Thyroid gland (tissue), 4 donors: ENCODE results near the gene PHLPP1. TPM values are rescaled to one million over a fixed set of nuclear protein-coding genes. Genes with fewer than 3 reads are reported as not detected.
A peak's percentile ranks its signal among the peaks of the same experiment; 100 is the strongest.

ENCODE experiments used
- DNase-seq, 2 donors: peaks; one replicate each; pipeline ENCODE4 v3.0.0-alpha.2; 2019
- H3K27ac ChIP-seq, 3 donors: fragments of 200-600 bp; sonication (generic); 1 replicate in 2 of 3; 2 replicates in 1 of 3; pipeline ENCODE4 v1.5.1; 2016 to 2019; ENCODE audit warnings: mild to moderate bottlenecking in 1 of 3, moderate library complexity in 1 of 3
- H3K27me3 ChIP-seq: fragments of 200-600 bp; sonication (generic); one replicate; pipeline ENCODE4 v1.5.1; 2019
- H3K36me3 ChIP-seq, 2 donors: fragments of 200-600 bp; sonication (generic); one replicate each; pipeline ENCODE4 v1.5.1; 2016 to 2019
- H3K4me1 ChIP-seq, 2 donors: fragments of 200-600 bp; sonication (generic); one replicate each; pipeline ENCODE4 v1.5.1; 2017 to 2019
- H3K4me3 ChIP-seq, 3 donors: fragments of 200-600 bp; sonication (generic); replicated peaks in 1 of 3; 1 replicate in 2 of 3; 2 replicates in 1 of 3; pipeline ENCODE4 v1.5.1; 2016; ENCODE audit warnings: mild to moderate bottlenecking in 1 of 3
- H3K9me3 ChIP-seq: fragments of 200-600 bp; sonication (generic); one replicate; pipeline ENCODE4 v1.5.1; 2017
- POLR2A ChIP-seq, 2 donors: fragments of 450-650 bp; IDR thresholded peaks; one replicate each; pipeline ENCODE4 v1.6.1; 2017; ENCODE audit warnings: antibody characterized with exemption in 2 of 2, mild to moderate bottlenecking in 2 of 2, moderate library complexity in 1 of 2
- WGBS, 2 donors: methylation state at CpG; one replicate each; pipeline ENCODE4 v1.1.5; 2017; 5-methylcytosine and 5-hydroxymethylcytosine counted together
- intact Hi-C: fragments of 100-400 bp; cut with DNase I; formaldehyde crosslinking; loops from one replicate; pipeline ENCODE4 v1.15.1; 2023
- total RNA-seq, 4 donors: library from RNA; depleted of rRNA; stranded (reverse); fragments of >200 nt; gene quantifications; one replicate each; pipeline ENCODE4 v1.2.3, GENCODE V29; 2016
- TF ChIP-seq, protein P1 (sequence below), 6 experiments: fragments of 200-600 bp in 3 of 6; fragments of 450-650 bp in 3 of 6; sonication (generic) in 3 of 6; IDR thresholded peaks; one replicate each; pipeline ENCODE4 v1.5.1; 2016 to 2019; ENCODE audit warnings: antibody characterized with exemption in 6 of 6, mild to moderate bottlenecking in 2 of 6, inconsistent platforms in 1 of 6, moderate library complexity in 1 of 6

Gene PHLPP1
- total RNA-seq, 4 donors from 2014 or later: 14.6 to 22.7 (median 20.4) TPM

- H3K4me3 ChIP-seq: peak overlapping the region; percentile 15 to 74 (median 59)
- peak overlapping the region; percentile 30 to 86 (median 81) for H3K27ac ChIP-seq
- H3K27me3 ChIP-seq: no peaks in the 10 kb centered on the region
- H3K36me3 ChIP-seq: no peaks in the 10 kb centered on the region
- H3K9me3 ChIP-seq: no peaks in the 10 kb centered on the region
- 2 to 11% methylated on average over 13 to 16 of the region's 16 CpGs for WGBS, 2 donors
- TF ChIP-seq, protein P1, sequence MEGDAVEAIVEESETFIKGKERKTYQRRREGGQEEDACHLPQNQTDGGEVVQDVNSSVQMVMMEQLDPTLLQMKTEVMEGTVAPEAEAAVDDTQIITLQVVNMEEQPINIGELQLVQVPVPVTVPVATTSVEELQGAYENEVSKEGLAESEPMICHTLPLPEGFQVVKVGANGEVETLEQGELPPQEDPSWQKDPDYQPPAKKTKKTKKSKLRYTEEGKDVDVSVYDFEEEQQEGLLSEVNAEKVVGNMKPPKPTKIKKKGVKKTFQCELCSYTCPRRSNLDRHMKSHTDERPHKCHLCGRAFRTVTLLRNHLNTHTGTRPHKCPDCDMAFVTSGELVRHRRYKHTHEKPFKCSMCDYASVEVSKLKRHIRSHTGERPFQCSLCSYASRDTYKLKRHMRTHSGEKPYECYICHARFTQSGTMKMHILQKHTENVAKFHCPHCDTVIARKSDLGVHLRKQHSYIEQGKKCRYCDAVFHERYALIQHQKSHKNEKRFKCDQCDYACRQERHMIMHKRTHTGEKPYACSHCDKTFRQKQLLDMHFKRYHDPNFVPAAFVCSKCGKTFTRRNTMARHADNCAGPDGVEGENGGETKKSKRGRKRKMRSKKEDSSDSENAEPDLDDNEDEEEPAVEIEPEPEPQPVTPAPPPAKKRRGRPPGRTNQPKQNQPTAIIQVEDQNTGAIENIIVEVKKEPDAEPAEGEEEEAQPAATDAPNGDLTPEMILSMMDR (IDR thresholded peaks at IDR 0.05): no peak
- no peak for TF ChIP-seq POLR2A (IDR thresholded peaks at IDR 0.05)
- DNase-seq: peak; percentile 52 to 61
- peaks cover 4 to 13% of the 10 kb centered on the region in 2 donors for H3K4me1 ChIP-seq
- intact Hi-C loops: no loop called here
Observed at GRCh38 chr18:62717169-62717924, 2.0 kb downstream of the PHLPP1 start.

- Histone ChIP-seq H3K9me3 (no peaks in the 10 kb centered on the region), H3K4me1 (peaks cover 6 to 13% of the 10 kb centered on the region in 2 donors), H3K27me3 (no peaks in the 10 kb centered on the region), H3K27ac (peak overlapping the region in 1 of 3 donors; percentile 86), H3K4me3 (peak overlapping the region in 2 of 3 donors; percentile 15 to 74), H3K36me3 (no peaks in the 10 kb centered on the region)
- TF ChIP-seq, protein P1 (IDR thresholded peaks at IDR 0.05): no peak
- TF ChIP-seq POLR2A (IDR thresholded peaks at IDR 0.05): no peak
- WGBS, 2 donors: 44 to 54% methylated on average over 7 of the region's 7 CpGs
- no peak for DNase-seq
- intact Hi-C loops: no loop called here
Observed at GRCh38 chr18:62717925-62718800, 2.8 kb downstream of the PHLPP1 start.

DNA sequence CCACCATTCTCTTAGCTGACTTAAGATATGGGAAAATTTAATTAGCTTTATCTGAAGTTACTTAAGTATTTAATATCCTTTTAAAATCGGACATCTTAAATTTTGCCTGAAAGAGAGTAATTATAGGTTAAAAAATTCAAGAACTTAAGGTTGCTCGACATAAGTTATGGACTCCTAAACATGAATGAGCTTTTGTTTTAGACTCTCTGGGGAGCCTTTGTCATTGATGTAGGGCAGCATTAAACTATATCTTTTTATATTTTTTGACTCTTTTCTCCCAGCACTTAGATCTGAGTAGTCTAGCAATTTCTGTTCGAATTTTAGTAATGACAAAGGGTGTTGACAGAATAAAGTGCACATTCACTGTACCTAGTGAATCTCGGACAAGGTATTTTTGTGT lies 4.7 kb downstream of the PHLPP1 start:
- TF ChIP-seq, protein P1 (IDR thresholded peaks at IDR 0.05): no peak
- no peak for TF ChIP-seq POLR2A (IDR thresholded peaks at IDR 0.05)
- WGBS, 2 donors: 55 to 60% methylated on average over 4 of the region's 4 CpGs
- Histone ChIP-seq H3K27me3 (no peaks in the 10 kb centered on the region), H3K9me3 (no peaks in the 10 kb centered on the region), H3K4me3 (no peak overlapping the region), H3K4me1 (peaks cover 14% of the 10 kb centered on the region in 2 donors), H3K36me3 (no peaks in the 10 kb centered on the region), H3K27ac (no peak overlapping the region)
- intact Hi-C loops: no loop called here
- DNase-seq: no peak

GRCh38 chr18:62720766-62721613 lies 5.6 kb downstream of the PHLPP1 start:
- WGBS, 2 donors: 82 to 84% methylated on average over 12 of the region's 12 CpGs
- no peak overlapping the region for H3K4me3 ChIP-seq
- H3K27ac ChIP-seq: no peak overlapping the region
- no peaks in the 10 kb centered on the region for H3K27me3 ChIP-seq
- H3K36me3 ChIP-seq: no peaks in the 10 kb centered on the region
- DNase-seq: no peak
- intact Hi-C loops: no loop called here
- H3K4me1 ChIP-seq: peaks cover 14% of the 10 kb centered on the region in 2 donors
- TF ChIP-seq, protein P1 (IDR thresholded peaks at IDR 0.05): no peak
- no peak for TF ChIP-seq POLR2A (IDR thresholded peaks at IDR 0.05)
- no peaks in the 10 kb centered on the region for H3K9me3 ChIP-seq
